GM12878 (cell line): ENCODE results near the gene KRT38. TPM values are rescaled to one million over a fixed set of nuclear protein-coding genes. Genes with fewer than 3 reads are reported as not detected.

Source experiments
- ATAC-seq: fragments of 200-7000 bp; cut with Tn5 transposase; 3 replicates; pipeline ENCODE4 v1.9.1; 2020; ENCODE audit warnings: mild to moderate bottlenecking, moderate library complexity
- BruUV-seq: library from RNA; stranded (reverse); fragments of 400-500 nt; replicated peaks from 2 replicates; lab custom pipeline; 2021; lab: Mats Ljungman, UMichigan
- CTCF ChIA-PET: fragments of 300-600 bp; sonication (Branson Sonifier 250); formaldehyde crosslinking; extraction: SDS; loops from one replicate; lab custom pipeline; 2021; ENCODE audit warnings: inconsistent platforms; lab: Yijun Ruan, JAX
- POLR2A ChIA-PET: fragments of 350-600 bp; formaldehyde crosslinking; extraction: SDS; loops from one replicate; lab custom pipeline; 2021; ENCODE audit warnings: inconsistent platforms; lab: Charles Lee
- RAD21 ChIA-PET: fragments of 300-600 bp; sonication (Branson Sonifier 250); formaldehyde crosslinking; loops from one replicate; lab custom pipeline; 2023; ENCODE audit warnings: antibody characterized with exemption; ENCODE audit not compliant: unreplicated experiment; lab: Charles Lee
- SMC1A ChIA-PET: fragments of 300-600 bp; sonication (Branson Sonifier 250); formaldehyde crosslinking; loops from one replicate; lab custom pipeline; 2023; ENCODE audit not compliant: unreplicated experiment, uncharacterized antibody; lab: Charles Lee
- DNase-seq: peaks from one replicate; pipeline ENCODE4 v3.0.0-alpha.2; 2011; ENCODE audit warnings: low read depth, low spot score
- FAIRE-seq: peaks from 3 replicates; lab custom pipeline; 2011; peaks lifted over from hg19 to GRCh38; lab: Jason Lieb, UNC
- H2AFZ ChIP-seq: 2 replicates; pipeline ENCODE4 v1.6.0; 2011; ENCODE audit warnings: low read depth, low read length, control low read depth; ENCODE audit not compliant: control insufficient read depth
- H3K27ac ChIP-seq: 2 replicates; pipeline ENCODE4 v1.5.1; 2011; ENCODE audit warnings: control low read depth; ENCODE audit not compliant: control insufficient read depth, insufficient read depth
- H3K27me3 ChIP-seq, 2 experiments: replicated peaks in 1 of 2; 2 replicates each; pipeline versions ENCODE4 v1.6.0 to v1.6.1; 2011; ENCODE audit warnings: low read length in 1 of 2; ENCODE audit not compliant: control insufficient read depth in 2 of 2, insufficient read depth in 2 of 2
- H3K36me3 ChIP-seq, 2 experiments: 2 replicates each; pipeline ENCODE4 v1.5.1; 2011; ENCODE audit warnings: low read length in 1 of 2; ENCODE audit not compliant: control insufficient read depth in 2 of 2, insufficient read depth in 2 of 2
- H3K4me1 ChIP-seq: 2 replicates; pipeline ENCODE4 v1.6.1; 2011; ENCODE audit warnings: mild to moderate bottlenecking, low read length, moderate library complexity, mixed read lengths; ENCODE audit not compliant: control insufficient read depth, insufficient read depth
- H3K4me2 ChIP-seq: 2 replicates; pipeline ENCODE4 v1.6.0; 2011; ENCODE audit warnings: control low read depth; ENCODE audit not compliant: control insufficient read depth, insufficient read depth
- H3K4me3 ChIP-seq: fragments of 200-600 bp; sonication (generic); 2 replicates; pipeline ENCODE4 v1.5.1; 2016
- H3K79me2 ChIP-seq: 2 replicates; pipeline ENCODE4 v1.6.0; 2011; ENCODE audit warnings: low read length; ENCODE audit not compliant: control insufficient read depth, insufficient read depth
- H3K9ac ChIP-seq: 2 replicates; pipeline ENCODE4 v1.8.0; 2011; ENCODE audit warnings: low read length, control low read depth, mixed read lengths; ENCODE audit not compliant: control insufficient read depth, insufficient read depth
- H3K9me3 ChIP-seq: replicated peaks from 3 replicates; pipeline ENCODE4 v1.5.1; 2011; ENCODE audit warnings: mild to moderate bottlenecking, low read length; ENCODE audit not compliant: control insufficient read depth, insufficient read depth
- H4K20me1 ChIP-seq: 2 replicates; pipeline ENCODE4 v1.6.0; 2011; ENCODE audit not compliant: control insufficient read depth, insufficient read depth
- ATF7 ChIP-seq: fragments of 450-650 bp; IDR thresholded peaks from 2 replicates; pipeline ENCODE4 v1.6.1; 2016; ENCODE audit warnings: low read depth, mild to moderate bottlenecking
- CHD4 ChIP-seq: fragments of 200-600 bp; sonication (generic); IDR thresholded peaks from 2 replicates; pipeline ENCODE4 v1.6.1; 2016; ENCODE audit warnings: mild to moderate bottlenecking
- CREM ChIP-seq: IDR thresholded peaks from 2 replicates; pipeline ENCODE4 v1.6.1; 2014; ENCODE audit warnings: antibody characterized with exemption, low read depth
- JUND ChIP-seq: IDR thresholded peaks from 2 replicates; pipeline ENCODE4 v1.6.1; 2012; ENCODE audit warnings: low read depth, mild to moderate bottlenecking, low read length, improper control_type of control experiment, moderate library complexity
- MEF2A ChIP-seq: IDR thresholded peaks from 2 replicates; pipeline ENCODE4 v1.6.1; 2011; ENCODE audit warnings: low read depth, mild to moderate bottlenecking, low read length, moderate library complexity; ENCODE audit not compliant: insufficient read depth
- MXI1 ChIP-seq: fragments of 150-350 bp; IDR thresholded peaks from 2 replicates; pipeline ENCODE4 v1.6.1; 2011; ENCODE audit warnings: low read depth, mild to moderate bottlenecking, inconsistent platforms, low read length, improper control_type of control experiment
- NFIC ChIP-seq: IDR thresholded peaks from 2 replicates; pipeline ENCODE4 v1.6.1; 2012; ENCODE audit warnings: low read depth, mild to moderate bottlenecking, inconsistent platforms, low read length, moderate library complexity
- RUNX3 ChIP-seq: IDR thresholded peaks from 2 replicates; pipeline ENCODE4 v1.6.1; 2012; ENCODE audit warnings: low read length, inconsistent platforms
- YY1 ChIP-seq: IDR thresholded peaks from 2 replicates; pipeline ENCODE4 v1.6.1; 2011; ENCODE audit warnings: low read depth, mild to moderate bottlenecking, low read length
- WGBS: methylation state at CpG from one replicate; pipeline ENCODE4 v1.1.6; 2016; ENCODE audit warnings: low lambda C conversion rate; ENCODE audit not compliant: insufficient replicate concordance, insufficient coverage; ENCODE audit errors: missing lambda C conversion rate; 5-methylcytosine and 5-hydroxymethylcytosine counted together
- in situ Hi-C: fragments of 300-500 bp; cut with MboI; formaldehyde crosslinking; loops from 9 replicates; pipeline ENCODE4 v1.14.3; 2018; ENCODE audit warnings: mixed read lengths
- intact Hi-C: fragments of 100-400 bp; cut with micrococcal nuclease; formaldehyde crosslinking; loops from one replicate; pipeline ENCODE4 v1.14.2; 2022; ENCODE audit not compliant: unreplicated experiment
- polyA plus RNA-seq, 11 experiments: library from polyadenylated mRNA; depleted of rRNA in 4 of 11; unstranded in 6 of 11; stranded (reverse) in 5 of 11; fragments of >200 nt; fragmentation: Nextera tagmentation in 4 of 11; fragmentation: Illumina TruSeq in 1 of 11; extraction: Ambion mirVana in 4 of 11; extraction: Trizol in 1 of 11; gene quantifications; 1 replicate in 1 of 11; 2 replicates in 10 of 11; pipeline versions ENCODE4 v1.2.1 to v1.2.3, GENCODE V29; 2011 to 2016; ENCODE audit warnings: inconsistent platforms in 2 of 11, missing spikeins in 2 of 11, low read depth in 1 of 11
- total RNA-seq, 4 experiments: library from RNA; depleted of rRNA in 3 of 4; stranded (reverse); fragments of >200 nt in 3 of 4; fragmentation: Illumina TruSeq in 1 of 4; extraction: Trizol in 1 of 4; gene quantifications; 2 replicates each; pipeline versions ENCODE4 v1.2.1 to v1.2.3, GENCODE V29; 2013 to 2021
- TF ChIP-seq, protein P1 (sequence below): IDR thresholded peaks from 2 replicates; pipeline ENCODE4 v1.6.1; 2011; ENCODE audit warnings: low read depth, low read length, improper control_type of control experiment, borderline replicate concordance

KRT38 gene
- total and polyA plus RNA-seq, 10 of the 15 experiments (the other 5 are each of a cell fraction or from before 2014, with no cell fraction given): not detected

DNA sequence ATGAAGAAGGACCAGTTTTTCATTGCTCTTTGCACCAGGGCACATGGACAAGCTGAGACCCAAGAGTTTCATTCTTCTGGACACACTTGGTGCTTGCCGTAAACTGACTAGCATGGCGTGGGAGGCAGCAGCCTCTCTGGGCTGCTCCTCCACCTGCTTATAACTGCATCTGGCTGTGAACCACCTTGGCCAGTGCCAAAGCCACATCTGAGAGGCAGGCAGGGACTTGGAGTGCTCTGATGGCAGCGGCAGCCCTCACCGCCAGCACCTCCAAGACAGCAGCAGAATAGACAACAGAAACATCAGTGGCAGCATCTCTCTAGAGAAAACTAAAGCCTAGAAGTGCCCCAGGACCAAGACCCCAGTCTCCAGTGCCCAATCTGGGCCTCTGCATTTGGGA lies 21.1 kb downstream of the KRT38 start:
- BruUV-seq: no TSS peak
- H3K79me2 ChIP-seq: no peaks in the 10 kb centered on the region
- no peak for DNase-seq
- H3K4me3 ChIP-seq: no peak overlapping the region
- FAIRE-seq: no peak
- no peak overlapping the region for H3K9ac ChIP-seq
- no peak overlapping the region for H3K4me2 ChIP-seq
- in situ Hi-C loops: no loop called here
- RAD21 ChIA-PET: no interaction called here
- no peaks in the 10 kb centered on the region for H3K36me3 ChIP-seq
- H3K27ac ChIP-seq: no peak overlapping the region
- no peaks in the 10 kb centered on the region; a peak in 1 of 4 replicates for H3K27me3 ChIP-seq
- CTCF ChIA-PET: interaction anchor here (1.2 kb wide), 1 partner anchor 14 kb away, joined by 3 read pairs; no protein-coding TSS in a partner anchor
- SMC1A ChIA-PET: no interaction called here
- TF ChIP-seq YY1: no peak
- no peak for TF ChIP-seq CREM
- no peak for TF ChIP-seq MEF2A
- TF ChIP-seq RUNX3: no peak
- no peak for TF ChIP-seq MXI1
- no peak for TF ChIP-seq ATF7
- no peak for ATAC-seq
- H2AFZ ChIP-seq: no peak overlapping the region
- POLR2A ChIA-PET: no interaction called here
- no peaks in the 10 kb centered on the region for H4K20me1 ChIP-seq
- intact Hi-C loops: no loop called here
- WGBS: 26% methylated on average over 4 of the region's 4 CpGs
- H3K4me1 ChIP-seq: no peaks in the 10 kb centered on the region
- H3K9me3 ChIP-seq: no peaks in the 10 kb centered on the region

DNA sequence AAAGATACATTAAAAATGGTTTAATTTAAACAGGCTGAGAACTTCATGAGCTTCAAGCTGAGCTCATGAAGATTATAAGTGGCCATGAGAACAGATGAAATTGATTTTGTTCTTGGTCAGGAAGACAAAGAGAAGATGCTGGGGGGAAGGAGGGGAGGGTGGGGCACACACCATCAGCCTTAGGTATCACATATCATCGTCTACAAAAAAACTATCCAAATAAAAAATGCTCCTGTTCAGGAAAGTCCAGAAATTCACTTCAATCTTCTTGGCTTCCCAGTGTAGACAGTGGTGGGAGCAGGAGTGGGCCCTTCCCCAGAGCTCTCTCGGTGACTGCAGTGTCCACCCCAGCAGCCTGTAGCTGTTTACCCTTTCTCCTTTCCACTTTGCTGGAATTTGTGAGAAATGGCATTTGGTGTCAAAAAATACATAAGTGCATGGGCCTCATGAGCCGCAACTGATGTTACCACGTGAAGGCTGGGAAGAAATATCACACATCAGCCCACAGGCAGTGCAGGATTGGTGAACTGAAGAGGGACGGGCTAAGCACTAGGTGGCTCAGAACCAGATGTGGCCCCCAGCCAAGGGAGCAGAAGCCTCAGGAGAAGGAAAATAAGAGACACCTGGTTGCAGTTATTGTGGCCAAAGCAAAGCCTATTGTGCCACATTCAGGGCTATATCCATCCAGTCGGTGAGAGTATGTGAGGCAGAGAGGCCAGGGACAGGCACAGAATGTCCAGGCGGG lies 22.5 kb downstream of the KRT38 start:
- no peaks in the 10 kb centered on the region for H3K4me1 ChIP-seq
- no peak overlapping the region for H2AFZ ChIP-seq
- WGBS: 41% methylated on average over 7 of the region's 7 CpGs
- no peak overlapping the region for H3K27ac ChIP-seq
- no peaks in the 10 kb centered on the region; a peak in 1 of 4 replicates for H3K27me3 ChIP-seq
- in situ Hi-C loops: no loop called here
- TF ChIP-seq NFIC: no peak
- TF ChIP-seq JUND: no peak
- TF ChIP-seq, protein P1, sequence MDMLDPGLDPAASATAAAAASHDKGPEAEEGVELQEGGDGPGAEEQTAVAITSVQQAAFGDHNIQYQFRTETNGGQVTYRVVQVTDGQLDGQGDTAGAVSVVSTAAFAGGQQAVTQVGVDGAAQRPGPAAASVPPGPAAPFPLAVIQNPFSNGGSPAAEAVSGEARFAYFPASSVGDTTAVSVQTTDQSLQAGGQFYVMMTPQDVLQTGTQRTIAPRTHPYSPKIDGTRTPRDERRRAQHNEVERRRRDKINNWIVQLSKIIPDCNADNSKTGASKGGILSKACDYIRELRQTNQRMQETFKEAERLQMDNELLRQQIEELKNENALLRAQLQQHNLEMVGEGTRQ: no peak
- no peak for TF ChIP-seq CHD4
- ChIA-PET POLR2A (no interaction called here), RAD21 (no interaction called here), SMC1A (interaction anchor here (1.0 to 1.5 kb wide), 2 partner anchors 84 to 144 kb away, joined by 3 read pairs; no protein-coding TSS in a partner anchor), CTCF (interaction anchor here (1.0 to 1.4 kb wide), 3 partner anchors 9 to 245 kb away, joined by 3 to 4 read pairs (median 3); no protein-coding TSS in a partner anchor)
- BruUV-seq: no TSS peak
- ATAC-seq (no peak), FAIRE-seq (no peak), DNase-seq (no peak)
- no peak overlapping the region for H3K4me3 ChIP-seq
- H3K9ac ChIP-seq: no peak overlapping the region
- no peaks in the 10 kb centered on the region for H4K20me1 ChIP-seq
- H3K4me2 ChIP-seq: no peak overlapping the region
- intact Hi-C loops: no loop called here
- no peaks in the 10 kb centered on the region for H3K79me2 ChIP-seq
- H3K9me3 ChIP-seq: no peaks in the 10 kb centered on the region
- H3K36me3 ChIP-seq: no peaks in the 10 kb centered on the region
